Measurements from ENCODE around the gene OSM.

DNA sequence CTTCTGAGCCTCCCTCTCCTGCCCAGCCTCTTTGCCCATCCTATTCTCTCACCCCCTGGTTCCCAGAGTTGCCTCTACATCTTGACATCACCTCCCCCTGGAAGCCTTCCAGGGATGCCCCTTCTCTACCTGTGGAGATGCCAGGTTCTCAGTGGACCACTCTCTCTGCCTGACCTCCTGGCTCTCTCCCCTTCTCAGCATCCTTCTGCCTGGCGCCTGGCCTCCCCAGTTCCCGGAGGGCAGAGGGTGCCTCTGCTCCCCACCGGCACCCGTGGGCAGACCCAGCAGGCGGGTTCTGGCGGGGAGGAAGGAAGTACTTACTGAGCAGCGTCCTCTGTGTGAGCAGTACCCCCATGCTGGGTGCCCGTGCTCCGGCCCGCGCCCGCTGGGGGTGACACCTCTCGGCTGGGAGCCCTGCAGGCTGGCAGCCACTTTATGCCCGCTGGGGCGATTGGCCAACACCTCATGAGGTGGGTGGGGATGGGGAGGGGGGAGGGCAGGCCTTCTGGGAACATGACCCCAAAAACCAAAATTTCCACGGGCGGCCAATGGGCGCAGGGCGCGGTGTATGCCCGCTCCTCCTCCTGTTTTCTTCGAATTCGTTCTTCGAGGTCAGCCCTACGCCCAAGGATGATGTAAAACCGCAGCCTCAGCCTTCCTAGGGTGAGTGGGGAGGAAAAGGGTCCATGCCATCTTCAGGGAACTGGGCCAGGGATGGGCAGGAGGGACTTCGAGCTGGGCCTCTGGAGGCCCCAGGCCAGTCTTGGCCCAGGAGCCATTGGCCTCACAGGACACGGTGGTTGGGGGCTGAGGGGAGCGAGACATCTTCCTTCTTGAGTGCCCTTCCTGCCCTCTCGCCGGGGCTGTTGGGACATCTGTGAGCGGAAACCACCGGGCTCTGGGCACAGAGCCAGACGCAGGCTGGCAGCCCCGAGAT is at the start of gene OSM:
- TF ChIP-seq GATA2 (IDR thresholded peaks at IDR 0.05; ENCODE audit: low read depth, low read length) (no peak), GATA3 (IDR thresholded peaks at IDR 0.05; ENCODE audit: low read depth, low read length) (no peak)
